WI38 (cell line): ENCODE measurements around the gene KIF26B.

Experiments used
- H3K4me3 ChIP-seq: 2 replicates; pipeline ENCODE4 v1.5.1; 2011; ENCODE audit warnings: low read depth, mild to moderate bottlenecking, control low read depth, low read length
- TF ChIP-seq, protein P1 (sequence below): IDR thresholded peaks from 2 replicates; pipeline ENCODE4 v1.5.1; 2012; ENCODE audit warnings: low read depth, mild to moderate bottlenecking, control low read depth, low read length

KIF26B gene

DNA sequence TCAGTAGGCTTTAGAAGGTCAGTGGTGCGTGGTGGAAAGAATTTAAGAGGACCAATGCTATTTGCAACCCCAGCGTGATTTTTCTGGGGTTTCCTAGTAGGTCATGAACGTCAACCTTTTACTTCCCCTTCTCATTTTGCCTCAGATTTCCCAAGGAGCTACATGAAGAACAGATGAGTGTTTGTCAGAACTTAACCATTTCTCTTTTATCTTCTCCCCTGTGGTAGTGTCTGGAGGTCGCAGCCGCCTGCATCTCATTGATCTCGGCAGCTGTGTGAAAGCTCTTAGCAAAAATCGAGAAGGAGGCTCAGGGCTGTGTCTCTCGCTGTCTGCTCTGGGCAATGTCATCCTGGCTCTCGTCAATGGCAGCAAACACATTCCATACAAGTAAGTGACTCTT is 491.1 kb downstream of the KIF26B start:
- TF ChIP-seq, protein P1, sequence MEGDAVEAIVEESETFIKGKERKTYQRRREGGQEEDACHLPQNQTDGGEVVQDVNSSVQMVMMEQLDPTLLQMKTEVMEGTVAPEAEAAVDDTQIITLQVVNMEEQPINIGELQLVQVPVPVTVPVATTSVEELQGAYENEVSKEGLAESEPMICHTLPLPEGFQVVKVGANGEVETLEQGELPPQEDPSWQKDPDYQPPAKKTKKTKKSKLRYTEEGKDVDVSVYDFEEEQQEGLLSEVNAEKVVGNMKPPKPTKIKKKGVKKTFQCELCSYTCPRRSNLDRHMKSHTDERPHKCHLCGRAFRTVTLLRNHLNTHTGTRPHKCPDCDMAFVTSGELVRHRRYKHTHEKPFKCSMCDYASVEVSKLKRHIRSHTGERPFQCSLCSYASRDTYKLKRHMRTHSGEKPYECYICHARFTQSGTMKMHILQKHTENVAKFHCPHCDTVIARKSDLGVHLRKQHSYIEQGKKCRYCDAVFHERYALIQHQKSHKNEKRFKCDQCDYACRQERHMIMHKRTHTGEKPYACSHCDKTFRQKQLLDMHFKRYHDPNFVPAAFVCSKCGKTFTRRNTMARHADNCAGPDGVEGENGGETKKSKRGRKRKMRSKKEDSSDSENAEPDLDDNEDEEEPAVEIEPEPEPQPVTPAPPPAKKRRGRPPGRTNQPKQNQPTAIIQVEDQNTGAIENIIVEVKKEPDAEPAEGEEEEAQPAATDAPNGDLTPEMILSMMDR: no peak
- H3K4me3 ChIP-seq: no peak overlapping the region

DNA sequence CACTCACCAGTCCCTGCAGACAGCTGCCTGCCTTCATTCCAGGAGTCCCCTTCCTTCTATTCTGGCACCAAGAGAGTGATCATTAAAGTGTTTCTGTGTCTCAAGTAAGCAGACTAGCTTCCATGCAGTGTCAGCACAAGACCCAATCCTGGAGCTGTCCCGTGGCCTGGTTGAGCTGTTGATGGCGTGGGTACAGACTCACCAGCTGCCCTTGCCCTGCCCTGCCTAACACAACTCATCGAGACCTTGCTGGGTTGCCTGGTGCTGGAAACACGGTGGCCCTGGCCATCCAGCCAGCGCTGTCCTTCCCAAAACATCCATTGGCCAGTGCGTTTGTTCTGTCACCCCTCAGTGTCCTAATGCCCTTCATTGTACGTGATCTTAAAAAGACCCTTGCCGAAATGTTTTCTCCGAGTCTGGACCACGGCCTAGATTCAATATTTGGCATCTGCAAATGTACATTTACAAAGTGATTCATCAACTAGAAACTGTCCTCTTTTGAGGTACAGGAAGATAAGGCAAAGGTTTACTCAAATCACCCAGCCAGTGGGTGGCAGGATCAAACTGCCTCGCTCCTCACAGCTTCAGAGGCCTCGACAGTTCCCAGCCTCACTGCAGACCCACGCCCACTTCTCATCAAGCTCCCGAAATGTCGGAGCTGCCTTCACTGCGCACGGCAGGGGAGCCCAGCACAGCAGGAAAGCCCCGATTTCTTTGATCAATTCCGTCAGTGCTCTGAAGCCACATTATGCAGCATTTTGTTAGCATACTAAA is 494.2 kb downstream of the KIF26B start:
- H3K4me3 ChIP-seq: no peak overlapping the region
- TF ChIP-seq, protein P1: no peak

DNA sequence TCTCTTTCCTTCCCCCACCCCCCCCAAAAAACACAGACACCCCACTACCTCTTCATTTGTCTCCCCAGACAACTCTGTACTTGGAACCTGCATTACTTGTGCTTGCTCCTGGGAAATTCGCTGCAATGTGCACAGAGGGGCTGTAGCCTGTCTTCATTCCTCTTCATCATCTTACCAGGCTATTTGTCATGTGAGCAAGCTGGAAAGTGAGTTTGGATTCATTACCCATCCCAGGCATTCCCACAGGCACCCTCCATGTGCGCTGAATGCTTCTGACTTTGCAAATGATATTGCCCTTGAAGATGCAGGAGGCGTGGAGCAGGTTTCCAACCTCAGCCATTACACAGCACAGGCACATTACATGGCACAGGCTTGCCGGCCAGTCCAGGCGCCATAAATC is 494.9 kb downstream of the KIF26B start:
- H3K4me3 ChIP-seq: no peak overlapping the region
- TF ChIP-seq, protein P1: no peak

DNA sequence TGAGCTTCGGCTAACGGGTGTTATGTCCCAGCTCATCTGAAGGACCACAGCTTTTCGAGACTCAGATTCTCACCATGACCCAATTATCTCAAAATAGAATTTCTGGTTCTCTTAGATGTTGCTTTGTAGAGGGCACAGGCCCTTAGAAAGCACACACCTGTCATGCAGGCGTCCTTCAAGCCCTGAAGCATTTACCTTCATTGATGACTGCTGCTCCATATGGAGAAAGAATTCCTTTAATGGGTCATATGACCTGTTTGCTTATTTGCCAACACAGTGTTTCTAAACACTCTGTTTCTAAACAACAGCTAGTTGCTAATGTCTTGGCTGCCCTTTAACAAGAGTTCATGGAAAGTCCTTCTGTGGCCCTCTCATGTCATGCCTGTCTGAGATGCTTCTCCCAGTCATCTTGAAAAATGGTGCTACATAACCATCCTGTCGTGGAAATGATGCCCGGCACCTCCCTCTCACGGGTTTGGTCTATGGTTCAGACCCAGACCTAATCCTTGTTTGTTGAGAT is 495.7 kb downstream of the KIF26B start:
- no peak overlapping the region for H3K4me3 ChIP-seq
- TF ChIP-seq, protein P1: no peak

DNA sequence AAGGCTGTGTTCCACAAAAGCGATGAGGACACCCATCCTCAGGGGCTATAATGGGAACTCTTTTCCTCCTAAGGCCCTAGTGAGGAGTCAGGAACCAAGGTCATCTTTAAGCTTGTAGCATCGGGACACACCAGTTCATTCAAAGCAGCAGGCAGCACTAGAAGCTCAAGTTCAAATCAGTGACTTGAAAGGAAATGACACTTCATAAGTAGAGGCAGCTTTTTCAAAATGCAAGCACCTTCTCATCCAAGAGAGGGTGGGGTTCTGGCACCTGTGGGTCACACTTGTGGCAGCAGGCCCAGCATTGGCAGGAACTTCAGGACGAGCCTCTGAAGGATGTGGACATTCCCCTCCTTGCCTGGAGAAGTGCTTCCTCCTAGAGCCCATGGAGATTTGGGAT is 496.3 kb downstream of the KIF26B start:
- H3K4me3 ChIP-seq: no peak overlapping the region
- TF ChIP-seq, protein P1: no peak

DNA sequence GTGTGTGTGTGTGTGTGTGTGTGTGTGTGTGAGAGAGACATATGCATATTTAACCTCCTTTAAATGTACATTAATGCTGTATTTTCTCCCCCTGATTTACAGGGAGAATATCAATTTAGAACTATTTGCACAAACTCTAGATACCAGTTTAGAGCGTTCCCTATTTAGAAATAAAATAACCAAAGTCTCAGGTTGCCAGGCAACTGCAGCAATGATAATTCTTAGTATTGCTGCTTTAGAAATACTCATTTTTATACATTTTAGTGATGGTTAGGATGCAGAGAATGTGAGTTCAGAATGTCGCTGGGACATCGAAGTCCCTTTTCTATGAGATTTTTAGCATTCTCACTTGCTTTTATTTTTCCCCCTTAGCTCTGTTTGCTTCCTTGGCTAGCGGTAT is 497.3 kb downstream of the KIF26B start:
- H3K4me3 ChIP-seq: no peak overlapping the region
- TF ChIP-seq, protein P1: no peak

DNA sequence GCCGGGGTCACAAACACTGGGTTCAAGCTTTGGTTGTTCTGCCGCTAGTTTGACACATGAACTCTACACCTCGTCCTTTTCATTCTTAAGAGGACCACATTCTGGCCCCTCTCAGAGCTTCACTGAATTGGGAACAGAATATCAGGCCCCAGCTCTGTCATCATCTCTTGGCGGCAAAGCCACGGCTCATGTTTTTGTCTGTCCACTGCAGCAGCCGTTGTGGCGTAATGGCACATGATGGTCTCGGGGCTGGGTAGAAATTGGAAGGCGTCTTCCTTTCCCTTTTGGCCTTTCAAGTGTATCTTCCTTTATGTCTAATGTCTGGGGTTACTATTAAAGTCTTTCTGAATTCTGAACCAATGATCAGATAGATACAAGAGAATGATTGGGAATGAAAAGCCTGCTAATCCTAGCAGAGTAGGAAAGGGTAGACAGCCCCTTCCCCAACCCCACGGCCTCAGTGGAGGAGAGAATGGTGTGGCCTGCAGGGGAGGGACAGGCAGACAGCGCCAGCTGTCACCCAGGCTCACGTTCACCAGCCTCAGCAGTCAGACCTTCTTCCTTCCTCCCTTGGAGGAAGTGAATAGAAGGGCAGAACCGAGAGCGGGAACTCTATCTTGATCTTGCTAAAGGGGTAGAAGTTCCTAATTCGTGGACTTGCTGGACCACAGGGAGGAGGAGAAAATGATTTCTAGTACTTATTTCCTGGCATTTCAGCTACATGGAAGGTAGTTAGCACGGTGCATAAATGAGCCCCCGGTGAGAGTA is 498.1 kb downstream of the KIF26B start:
- TF ChIP-seq, protein P1: no peak
- H3K4me3 ChIP-seq: no peak overlapping the region
